Daoy (cell line): ENCODE measurements around the gene INTS6L. TPM values are rescaled to one million over a fixed set of nuclear protein-coding genes. Genes with fewer than 3 reads are reported as not detected.
"Not testable (repeated sequence)": the region's sequence is repeated elsewhere in the genome, so short reads cannot be mapped to it uniquely, and the experiment has no call there.

ENCODE experiments used
- DNase-seq: peaks from one replicate; pipeline ENCODE4 v3.0.0-alpha.2; 2015; ENCODE audit warnings: low read depth
- total RNA-seq: library from RNA; depleted of rRNA; stranded (reverse); fragments of >200 nt; shearing (Covaris generic); gene quantifications from 2 replicates; pipeline ENCODE4 v1.2.3, GENCODE V29; 2014

Gene INTS6L
- total RNA-seq, 1 experiment from 2014 or later: 4.0 TPM

DNA sequence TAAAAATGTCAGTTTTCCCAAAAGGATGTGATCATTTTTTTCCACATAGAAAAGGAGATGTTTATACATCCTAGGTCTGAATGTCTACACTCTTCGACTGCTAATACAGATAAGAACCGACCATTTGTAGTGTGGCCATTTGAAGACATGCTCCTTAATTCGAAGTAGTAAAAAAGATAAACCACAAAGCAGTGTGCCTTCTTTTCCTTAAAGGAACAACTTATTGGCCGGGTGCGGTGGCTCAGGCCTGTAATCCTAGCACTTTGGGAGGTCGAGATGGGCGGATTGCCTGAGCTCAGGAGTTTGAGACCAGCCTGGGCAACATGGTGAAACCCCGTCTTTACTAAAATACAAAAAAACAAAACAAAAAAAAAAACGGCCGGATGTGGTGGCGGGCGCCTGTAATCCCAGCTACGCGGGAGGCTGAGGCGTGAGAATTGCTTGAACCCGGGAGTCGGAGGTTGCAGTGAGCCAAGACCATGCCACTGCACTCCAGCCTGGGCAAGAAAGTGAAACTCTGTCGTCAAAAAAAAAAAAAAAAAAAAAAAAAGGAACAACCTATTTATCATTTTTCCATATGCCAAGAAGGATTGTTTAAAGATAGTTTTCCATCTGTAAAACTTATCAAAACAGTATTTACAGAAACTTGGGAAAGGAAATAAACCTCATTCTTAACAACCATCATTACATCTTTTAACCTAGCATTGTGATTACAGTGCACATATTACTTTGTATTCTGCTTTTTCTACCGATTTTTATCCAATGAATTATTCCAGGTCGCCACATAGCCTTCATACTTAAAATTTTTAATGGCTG lies 2.6 kb downstream of the INTS6L start:
- DNase-seq: peak; percentile 3

GRCh38 chrX:135528254-135528653 lies 7.8 kb downstream of the INTS6L start:
- no peak for DNase-seq

- no peak for DNase-seq
Observed at GRCh38 chrX:135528756-135529155, 8.3 kb downstream of the INTS6L start.

DNA sequence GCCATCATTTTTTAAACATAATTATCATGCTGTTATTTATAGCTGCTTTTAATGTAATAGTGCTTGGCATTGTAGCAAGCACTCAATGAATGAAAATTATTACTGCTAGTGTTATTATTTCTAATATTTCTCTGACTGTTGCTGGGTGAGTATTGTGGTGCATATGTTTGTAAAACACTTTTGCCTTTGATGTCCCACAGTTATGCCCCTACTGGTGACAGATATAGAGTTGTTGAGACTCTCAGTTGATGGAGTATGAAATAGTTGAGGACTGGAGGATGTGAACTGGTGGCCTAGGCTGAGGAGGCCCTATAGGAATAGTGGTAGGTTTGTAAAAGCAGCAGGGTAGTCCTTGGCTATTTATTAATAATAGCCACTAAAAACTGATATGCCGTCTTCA lies 9.6 kb downstream of the INTS6L start:
- no peak for DNase-seq

DNA sequence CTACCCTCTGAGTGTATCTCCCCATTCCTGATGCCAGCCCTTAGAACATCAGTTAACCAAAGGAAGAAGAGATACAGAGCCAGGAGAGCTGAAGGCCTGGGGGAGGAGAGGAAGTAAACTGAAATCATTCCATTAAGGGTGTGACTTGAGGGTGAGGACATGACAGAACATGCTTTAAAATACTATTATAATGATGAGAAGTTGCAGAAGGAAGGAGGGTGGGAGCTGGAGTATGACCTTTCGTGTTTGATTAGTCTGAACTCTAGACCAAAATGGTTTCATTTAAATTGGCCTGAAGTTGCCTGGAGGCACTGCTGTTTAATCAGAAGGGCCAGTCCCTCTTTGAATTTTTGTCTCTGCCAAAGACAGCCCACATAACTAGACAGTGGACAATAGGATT lies 11.4 kb downstream of the INTS6L start:
- DNase-seq: no peak

GRCh38 chrX:135535077-135535940 lies 14.8 kb downstream of the INTS6L start:
- DNase-seq: no peak

- no peak for DNase-seq
Observed at GRCh38 chrX:135536877-135537276, 16.4 kb downstream of the INTS6L start.

DNA sequence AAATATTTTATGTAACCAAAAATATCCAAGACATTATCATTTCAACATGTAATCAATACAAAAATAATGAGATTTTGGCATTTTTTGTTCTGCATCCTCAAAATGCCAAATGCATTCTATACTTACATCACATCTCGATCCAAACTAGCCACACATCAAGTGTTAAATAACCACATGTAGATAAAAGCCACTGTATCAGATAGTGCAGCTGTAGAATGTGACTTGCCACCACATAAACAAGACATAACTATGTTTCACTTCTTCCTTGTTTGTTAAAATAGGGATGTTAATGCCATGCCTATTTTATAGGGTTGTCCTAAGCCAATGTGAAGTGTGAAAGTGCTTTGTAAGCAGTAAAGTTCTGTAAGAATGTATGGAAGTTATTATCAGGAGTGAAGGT lies 20.9 kb downstream of the INTS6L start:
- no peak for DNase-seq

DNA sequence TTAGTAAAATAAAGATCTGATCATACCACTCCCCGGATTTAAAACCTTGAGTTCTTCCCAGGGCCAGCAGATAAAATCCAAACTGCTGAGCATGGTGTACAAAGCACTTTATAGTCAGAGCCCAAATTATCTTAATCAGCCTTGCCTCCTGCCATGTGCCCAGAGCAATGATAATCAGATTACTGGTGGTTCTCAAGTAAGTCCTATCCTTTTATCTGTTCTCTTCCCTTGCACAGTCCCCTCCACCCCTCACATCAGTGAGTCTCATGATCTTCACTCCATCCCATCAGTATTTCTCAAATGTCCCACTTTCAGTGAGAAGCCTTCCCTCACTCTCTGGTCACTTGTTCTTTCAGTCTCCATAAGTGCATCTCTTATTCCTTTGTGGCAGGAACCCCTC lies 22.7 kb downstream of the INTS6L start:
- no peak for DNase-seq

- DNase-seq: no peak
Observed at GRCh38 chrX:135543924-135544323, 23.5 kb downstream of the INTS6L start.

- no peak for DNase-seq
Observed at GRCh38 chrX:135544338-135544948, 24.0 kb downstream of the INTS6L start.

- DNase-seq: no peak
Observed at GRCh38 chrX:135547767-135548166, 27.3 kb downstream of the INTS6L start.

DNA sequence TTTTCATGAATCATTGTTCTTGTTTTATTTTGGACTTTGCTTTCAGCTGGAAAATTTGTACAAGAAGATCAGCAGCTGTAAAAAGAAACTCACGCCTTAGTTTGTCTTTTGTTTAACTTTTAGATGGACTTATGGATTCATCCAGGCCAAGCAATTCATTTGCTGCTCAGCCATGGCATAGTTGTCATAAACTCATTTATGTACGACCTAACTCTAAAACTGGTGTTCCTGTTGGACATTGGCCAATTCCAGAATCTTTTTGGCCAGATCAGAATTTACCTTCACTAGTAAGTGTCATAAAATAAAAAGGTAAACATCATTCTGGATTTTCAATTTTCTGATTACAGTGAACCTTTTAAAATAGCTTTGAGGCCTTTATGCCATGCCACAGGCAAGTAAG lies 29.1 kb downstream of the INTS6L start:
- DNase-seq: no peak

DNA sequence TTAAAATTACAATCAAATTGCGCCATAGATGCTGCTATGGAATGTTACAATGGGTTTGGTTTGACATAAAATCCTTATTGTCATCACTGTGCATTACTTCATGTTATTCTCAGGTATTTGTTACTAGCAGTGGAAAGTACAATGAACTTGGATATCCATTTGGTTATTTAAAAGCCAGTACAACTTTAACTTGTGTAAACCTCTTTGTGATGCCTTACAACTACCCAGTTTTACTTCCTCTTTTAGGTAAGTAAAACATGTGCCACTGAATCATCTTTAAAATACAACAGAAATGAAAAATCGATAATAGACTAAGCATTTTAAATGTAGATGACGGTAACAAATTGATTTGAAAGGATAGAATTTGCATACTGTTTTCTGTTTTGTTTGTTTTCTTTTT lies 35.6 kb downstream of the INTS6L start:
- DNase-seq: no peak

GRCh38 chrX:135557344-135557743 lies 36.9 kb downstream of the INTS6L start:
- DNase-seq: no peak

DNA sequence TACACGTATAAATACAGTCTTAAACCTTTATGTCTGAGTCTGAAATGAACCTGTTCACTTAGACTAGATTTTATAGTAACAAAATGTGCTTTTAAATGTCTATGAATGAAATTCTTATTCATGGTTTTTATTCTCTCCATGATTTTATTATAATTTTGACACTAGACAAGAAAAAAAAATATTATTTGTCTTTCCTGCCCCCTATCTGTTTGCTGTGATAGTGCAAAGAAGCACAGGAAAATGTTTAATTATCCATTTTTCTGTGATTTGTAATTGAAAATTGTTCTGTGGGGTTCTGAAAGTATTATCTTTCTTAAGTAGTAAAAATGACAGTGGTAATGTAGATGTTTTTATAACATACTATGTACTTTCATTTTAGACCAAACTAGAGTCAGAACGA lies 52.0 kb downstream of the INTS6L start:
- DNase-seq: no peak

GRCh38 chrX:135581496-135581895 lies 61.0 kb downstream of the INTS6L start:
- DNase-seq: no peak

DNA sequence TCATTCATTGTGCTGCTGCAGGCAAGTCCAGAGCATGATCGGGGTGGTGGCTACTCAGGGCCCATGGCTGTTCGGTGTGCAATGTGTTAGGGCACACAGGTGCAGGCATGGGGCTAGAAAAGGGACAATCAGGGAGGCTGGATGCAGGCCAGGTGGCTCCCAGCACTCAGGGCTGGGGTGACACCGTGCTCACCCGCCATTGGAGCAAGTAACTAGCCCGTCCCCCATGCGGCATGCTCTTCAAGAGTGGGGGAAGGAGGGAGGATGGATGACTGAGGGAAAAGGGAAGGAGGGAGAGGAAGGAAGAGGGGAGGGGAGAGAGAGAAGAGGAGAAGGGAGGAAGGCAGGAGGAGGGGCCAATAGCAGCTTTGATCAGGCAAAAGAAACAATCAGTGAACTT lies 64.7 kb downstream of the INTS6L start:
- DNase-seq: no peak

GRCh38 chrX:135591871-135592270 lies 71.4 kb downstream of the INTS6L start:
- no peak for DNase-seq

DNA sequence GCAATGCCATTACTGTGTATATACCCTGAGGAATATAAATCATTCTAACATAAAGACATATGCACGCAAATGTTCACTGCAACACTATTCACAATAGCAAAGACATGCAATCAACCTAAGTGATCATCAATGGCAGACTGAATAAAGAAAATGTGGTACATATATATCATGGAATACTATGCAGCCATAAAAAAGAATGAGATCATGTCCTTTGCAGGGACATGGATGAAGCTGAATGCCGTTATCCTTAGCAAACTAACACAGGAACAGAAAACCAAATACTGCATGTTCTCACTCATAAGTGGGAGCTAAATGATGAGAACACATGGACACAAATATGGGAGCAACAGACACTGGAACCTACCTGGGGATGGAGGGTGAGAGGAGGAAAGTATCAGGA lies 73.6 kb downstream of the INTS6L start:
- not testable (repeated sequence) for DNase-seq

DNA sequence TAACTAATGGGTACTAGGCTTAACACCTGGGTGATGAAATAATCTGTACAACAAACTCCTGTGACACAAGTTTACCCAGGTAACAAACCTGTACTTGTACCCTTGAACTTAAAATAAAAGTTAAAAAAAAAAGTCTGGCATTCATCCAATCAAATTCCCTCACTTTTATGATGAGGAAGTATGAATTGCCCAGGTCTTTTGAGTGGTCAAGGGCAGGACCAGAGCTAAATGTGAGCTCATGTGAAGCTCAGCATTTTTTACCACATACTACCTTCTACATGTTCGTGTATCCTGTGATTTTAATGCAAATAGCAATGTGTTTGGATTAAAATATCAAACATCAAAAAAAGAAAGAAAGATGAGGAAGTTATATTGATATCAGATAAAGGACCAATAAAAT lies 74.0 kb downstream of the INTS6L start:
- not testable (repeated sequence) for DNase-seq

DNA sequence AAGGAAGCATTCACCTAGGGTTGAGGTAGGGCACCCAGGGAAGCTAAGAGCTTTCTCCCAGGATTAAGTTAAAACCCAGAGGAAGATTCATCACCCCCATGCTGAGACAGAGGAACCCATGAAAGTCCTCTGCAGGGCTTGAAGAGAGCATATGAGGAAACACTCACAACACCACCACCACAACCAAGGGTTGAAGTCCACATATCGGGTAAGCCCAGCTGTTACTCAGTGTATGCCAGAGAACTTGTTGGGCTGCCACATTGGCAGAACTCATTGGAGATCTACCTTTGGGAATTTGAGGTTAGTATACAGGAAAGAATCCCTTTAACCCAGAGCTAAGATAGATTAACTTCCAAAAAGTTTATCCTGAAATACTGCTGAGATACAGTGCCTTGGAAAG lies 75.1 kb downstream of the INTS6L start:
- DNase-seq: no peak

DNA sequence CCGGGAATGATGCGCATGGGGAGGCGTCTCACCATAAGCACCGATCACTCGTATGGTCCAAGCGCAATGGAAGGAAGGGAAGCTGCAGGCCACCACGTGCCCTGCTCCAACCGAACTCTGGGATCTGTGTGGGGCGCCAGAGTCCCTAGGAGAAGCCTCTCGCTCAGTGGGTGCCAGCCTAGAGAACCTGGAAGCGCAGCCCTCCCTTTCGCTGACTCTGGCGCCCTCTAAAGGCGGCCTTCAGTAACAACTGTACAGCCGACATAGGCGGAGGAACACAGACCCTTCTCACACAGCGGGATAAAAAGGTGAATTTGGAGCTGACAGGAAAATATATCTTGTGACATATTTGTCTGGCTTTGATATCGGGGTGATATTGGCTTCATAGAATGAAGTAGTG lies 76.0 kb downstream of the INTS6L start:
- DNase-seq: peak; percentile 66
